SU-DHL-6 (cell line): Measurements from ENCODE around the gene REXO1.

Experiments
- CTCF ChIP-seq: fragments of 200-600 bp; sonication (generic); IDR thresholded peaks from one replicate; pipeline ENCODE4 v1.5.1; 2017; ENCODE audit warnings: antibody characterized with exemption, mild to moderate bottlenecking, low read length, moderate library complexity; ENCODE audit not compliant: insufficient read depth, poor library complexity, severe bottlenecking
- EZH2phosphoT487 ChIP-seq: fragments of 200-600 bp; sonication (generic), shearing (Covaris generic); conservative IDR thresholded peaks from 2 replicates; pipeline ENCODE4 v1.6.1; 2018; ENCODE audit warnings: mild to moderate bottlenecking, antibody characterized with exemption, low read length, moderate library complexity, mixed read lengths

- TF ChIP-seq CTCF, result no peak
- TF ChIP-seq EZH2phosphoT487, result no peak
Measured at GRCh38 chr19:1816530-1817298, 31.6 kb downstream of the REXO1 start.
